Body of pancreas (tissue), 4 donors: Measurements from ENCODE around the gene NTHL1.

ENCODE experiments used
- POLR2A ChIP-seq, 3 donors: fragments of 450-650 bp; IDR thresholded peaks; one replicate each; pipeline ENCODE4 v1.6.1; 2016; ENCODE audit warnings: antibody characterized with exemption in 3 of 3, mild to moderate bottlenecking in 2 of 3
- TF ChIP-seq, protein P1 (sequence below), 7 experiments: fragments of 450-650 bp in 4 of 7; fragments of 200-600 bp in 3 of 7; sonication (generic) in 3 of 7; IDR thresholded peaks; one replicate each; pipeline ENCODE4 v1.5.1; 2016 to 2019; ENCODE audit warnings: antibody characterized with exemption in 7 of 7

DNA sequence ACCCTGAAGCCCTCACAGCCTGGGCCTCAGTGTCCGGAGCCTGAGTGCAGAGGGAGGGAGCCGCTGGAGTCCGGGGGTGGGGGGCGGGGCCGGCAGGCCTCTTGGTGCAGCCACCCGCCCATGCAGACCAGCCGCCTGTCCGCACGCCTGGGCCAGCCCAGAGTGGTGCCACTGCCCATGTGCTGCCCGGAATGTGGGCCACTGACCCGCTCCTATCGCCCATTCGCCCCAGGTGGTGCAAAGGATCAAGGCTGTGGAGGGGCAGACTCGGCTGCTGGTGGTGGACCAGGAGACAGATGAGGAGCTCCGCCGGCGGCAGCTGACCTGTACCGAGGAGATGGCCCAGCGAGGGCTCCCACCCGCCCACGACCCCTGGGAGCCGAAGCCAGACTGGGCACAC lies 18.3 kb downstream of the NTHL1 start:
- TF ChIP-seq POLR2A (IDR thresholded peaks at IDR 0.05): no peak
- TF ChIP-seq, protein P1, sequence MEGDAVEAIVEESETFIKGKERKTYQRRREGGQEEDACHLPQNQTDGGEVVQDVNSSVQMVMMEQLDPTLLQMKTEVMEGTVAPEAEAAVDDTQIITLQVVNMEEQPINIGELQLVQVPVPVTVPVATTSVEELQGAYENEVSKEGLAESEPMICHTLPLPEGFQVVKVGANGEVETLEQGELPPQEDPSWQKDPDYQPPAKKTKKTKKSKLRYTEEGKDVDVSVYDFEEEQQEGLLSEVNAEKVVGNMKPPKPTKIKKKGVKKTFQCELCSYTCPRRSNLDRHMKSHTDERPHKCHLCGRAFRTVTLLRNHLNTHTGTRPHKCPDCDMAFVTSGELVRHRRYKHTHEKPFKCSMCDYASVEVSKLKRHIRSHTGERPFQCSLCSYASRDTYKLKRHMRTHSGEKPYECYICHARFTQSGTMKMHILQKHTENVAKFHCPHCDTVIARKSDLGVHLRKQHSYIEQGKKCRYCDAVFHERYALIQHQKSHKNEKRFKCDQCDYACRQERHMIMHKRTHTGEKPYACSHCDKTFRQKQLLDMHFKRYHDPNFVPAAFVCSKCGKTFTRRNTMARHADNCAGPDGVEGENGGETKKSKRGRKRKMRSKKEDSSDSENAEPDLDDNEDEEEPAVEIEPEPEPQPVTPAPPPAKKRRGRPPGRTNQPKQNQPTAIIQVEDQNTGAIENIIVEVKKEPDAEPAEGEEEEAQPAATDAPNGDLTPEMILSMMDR (IDR thresholded peaks at IDR 0.05): no peak
